B cell (primary cell): ENCODE measurements around the gene GINS3. TPM values are rescaled to one million over a fixed set of nuclear protein-coding genes. Genes with fewer than 3 reads are reported as not detected.
"Not testable (repeated sequence)": the region's sequence is repeated elsewhere in the genome, so short reads cannot be mapped to it uniquely, and the experiment has no call there.

Experiments
- ATAC-seq: fragments of 200-7000 bp; cut with Tn5 transposase; one replicate; pipeline ENCODE4 v1.10.0; 2021; ENCODE audit warnings: low read depth, mild to moderate bottlenecking, moderate number of reproducible peaks, moderate library complexity
- CTCF ChIA-PET: fragments of 350-600 bp; sonication (Branson Sonifier 250); formaldehyde crosslinking; loops from one replicate; lab custom pipeline; 2021; ENCODE audit warnings: antibody characterized with exemption, inconsistent platforms; lab: Charles Lee
- POLR2A ChIA-PET: fragments of 350-600 bp; sonication (Branson Sonifier 250); formaldehyde crosslinking; loops from one replicate; lab custom pipeline; 2021; ENCODE audit warnings: antibody characterized with exemption; lab: Charles Lee
- DNase-seq: peaks from one replicate; pipeline ENCODE4 v3.0.0; 2013
- H2AFZ ChIP-seq: 2 replicates; pipeline ENCODE4 v1.6.1; 2012; ENCODE audit warnings: mild to moderate bottlenecking, low read depth, low read length; ENCODE audit not compliant: insufficient read depth, poor library complexity, severe bottlenecking
- H3K27ac ChIP-seq, 2 donors: 1 replicate in 1 of 2; 2 replicates in 1 of 2; pipeline ENCODE4 v1.5.1; 2012 to 2013; ENCODE audit warnings: low read length in 2 of 2, mild to moderate bottlenecking in 2 of 2, moderate library complexity in 1 of 2
- H3K27me3 ChIP-seq, 4 experiments: fragments of 200-600 bp in 1 of 4; sonication (generic) in 1 of 4; replicated peaks in 1 of 4; 1 replicate in 2 of 4; 2 replicates in 2 of 4; pipeline versions ENCODE4 v1.6.1 to v1.7.0; 2013 to 2016; ENCODE audit warnings: low read length in 3 of 4, mild to moderate bottlenecking in 2 of 4, mixed read lengths in 1 of 4, moderate library complexity in 1 of 4; ENCODE audit not compliant: insufficient read depth in 4 of 4, control insufficient read depth in 3 of 4; ENCODE audit errors: control extremely low read depth in 1 of 4
- H3K36me3 ChIP-seq, 2 experiments: replicated peaks in 1 of 2; 1 replicate in 1 of 2; 2 replicates in 1 of 2; pipeline versions ENCODE4 v1.6.1 to v1.7.1; 2013; ENCODE audit warnings: low read length in 1 of 2; ENCODE audit not compliant: insufficient read depth in 2 of 2, control insufficient read depth in 1 of 2; ENCODE audit errors: control extremely low read depth in 1 of 2, extremely low read depth in 1 of 2
- H3K4me1 ChIP-seq, 2 donors: fragments of 200-600 bp in 1 of 2; sonication (generic) in 1 of 2; 1 replicate in 1 of 2; 2 replicates in 1 of 2; pipeline versions ENCODE4 v1.5.1 to v1.6.1; 2013 to 2017; ENCODE audit warnings: low read length in 2 of 2; ENCODE audit not compliant: control insufficient read depth in 2 of 2, insufficient read depth in 2 of 2
- H3K4me2 ChIP-seq: replicated peaks from 2 replicates; pipeline ENCODE3; 2012; ENCODE audit warnings: mild to moderate bottlenecking, low read depth, low read length; ENCODE audit not compliant: poor library complexity, severe bottlenecking
- H3K4me3 ChIP-seq, 5 experiments: fragments of 200-600 bp in 1 of 5; sonication (generic) in 1 of 5; 1 replicate in 3 of 5; 2 replicates in 2 of 5; pipeline versions ENCODE4 v1.5.1 to v1.7.0; 2011 to 2016; ENCODE audit warnings: low read length in 4 of 5, mild to moderate bottlenecking in 4 of 5, low read depth in 2 of 5, control low read depth in 1 of 5, moderate library complexity in 1 of 5; ENCODE audit not compliant: insufficient read depth in 1 of 5; ENCODE audit errors: control extremely low read depth in 1 of 5, extremely low read depth in 1 of 5
- H3K79me2 ChIP-seq: fragments of 200-600 bp; sonication (generic); one replicate; pipeline ENCODE4 v1.6.0; 2016; ENCODE audit warnings: low read length; ENCODE audit not compliant: control insufficient read depth, insufficient read depth
- H3K9ac ChIP-seq: fragments of 200-600 bp; sonication (generic); 2 replicates; pipeline ENCODE4 v1.6.1; 2017; ENCODE audit warnings: mild to moderate bottlenecking, low read length, moderate library complexity
- H3K9me3 ChIP-seq, 3 donors: one replicate each; pipeline versions ENCODE4 v1.6.1 to v1.7.1; 2013; ENCODE audit warnings: low read length in 2 of 3; ENCODE audit not compliant: control insufficient read depth in 2 of 3, insufficient read depth in 1 of 3; ENCODE audit errors: control extremely low read depth in 1 of 3
- H4K20me1 ChIP-seq: 2 replicates; pipeline ENCODE4 v1.6.0; 2012; ENCODE audit warnings: mild to moderate bottlenecking, low read length; ENCODE audit not compliant: insufficient read depth, control insufficient read depth, poor library complexity, severe bottlenecking
- H3K27ac Mint-ChIP-seq: one replicate; pipeline ENCODE4 v1.8.0; 2021; ENCODE audit warnings: mixed read lengths
- H3K27me3 Mint-ChIP-seq: one replicate; pipeline ENCODE4 v1.8.0; 2021; ENCODE audit warnings: mixed read lengths
- H3K4me1 Mint-ChIP-seq: one replicate; pipeline ENCODE4 v1.8.0; 2021; ENCODE audit warnings: mixed read lengths
- H3K4me3 Mint-ChIP-seq: one replicate; pipeline ENCODE4 v1.8.0; 2021; ENCODE audit warnings: mixed read lengths
- H3K9me3 Mint-ChIP-seq: one replicate; pipeline ENCODE4 v1.8.0; 2022; ENCODE audit warnings: mixed read lengths; ENCODE audit not compliant: insufficient read depth
- CTCF ChIP-seq: fragments of 200-600 bp; IDR thresholded peaks from one replicate; pipeline ENCODE4 v1.8.0; 2022; ENCODE audit warnings: antibody characterized with exemption, mild to moderate bottlenecking
- EZH2 ChIP-seq: IDR thresholded peaks from 2 replicates; pipeline ENCODE4 v1.6.1; 2012; ENCODE audit warnings: borderline replicate concordance, low read depth, mild to moderate bottlenecking, moderate library complexity, low read length; ENCODE audit not compliant: insufficient read depth, poor library complexity, severe bottlenecking
- WGBS: methylation state at CpG from one replicate; pipeline ENCODE4 v1.1.5; 2013; ENCODE audit warnings: missing lambda C conversion rate; ENCODE audit not compliant: insufficient coverage; 5-methylcytosine and 5-hydroxymethylcytosine counted together
- intact Hi-C: fragments of 100-400 bp; cut with micrococcal nuclease; formaldehyde crosslinking; loops from one replicate; pipeline ENCODE4 v1.10.0; 2022
- polyA plus RNA-seq: library from polyadenylated mRNA; depleted of rRNA; stranded (reverse); fragments of >200 nt; gene quantifications from 2 replicates; pipeline ENCODE4 v1.2.3, GENCODE V29; 2012
- total RNA-seq, 2 donors: library from RNA; stranded (reverse); fragments of 120-200 nt in 1 of 2; gene quantifications; 1 replicate in 1 of 2; 2 replicates in 1 of 2; pipeline versions ENCODE4 v1.2.3 to v1.2.4, GENCODE V29; 2013 to 2022

Gene GINS3
- total and polyA plus RNA-seq, 2 donors (not counting 1 experiment from before 2014, with no cell fraction given): 1.1 to 2.3 TPM

DNA sequence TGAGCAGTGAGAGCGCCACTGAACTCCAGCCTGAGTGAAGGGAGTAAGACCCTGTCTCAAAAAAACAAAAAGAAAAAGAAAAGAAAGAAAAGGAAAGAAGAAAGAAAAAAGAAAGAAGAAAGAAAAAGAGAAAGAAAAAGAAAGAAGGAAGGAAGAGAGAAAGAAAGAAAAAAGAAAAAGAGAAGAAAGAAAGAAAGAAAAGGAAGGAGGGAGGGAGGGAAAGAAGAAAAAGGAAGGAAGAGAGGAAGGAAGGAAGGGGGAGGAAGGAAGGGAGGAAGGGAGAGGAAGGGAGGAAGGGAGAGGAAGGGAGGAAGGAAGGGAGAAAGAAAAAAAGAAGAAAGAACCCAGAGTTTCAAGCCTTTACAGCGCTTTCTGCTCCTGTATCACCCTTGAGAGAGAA lies 19.1 kb downstream of the GINS3 start:
- H3K4me3 Mint-ChIP-seq: no peak overlapping the region
- ChIA-PET POLR2A (no interaction called here), CTCF (no interaction called here)
- no peak overlapping the region for H3K27ac ChIP-seq
- TF ChIP-seq CTCF (no peak), EZH2 (no peak)
- H3K27me3 ChIP-seq: no peaks in the 10 kb centered on the region
- no peaks in the 10 kb centered on the region for H3K27me3 Mint-ChIP-seq
- ATAC-seq: no peak
- no peak for DNase-seq
- H4K20me1 ChIP-seq: no peaks in the 10 kb centered on the region
- peaks cover 0 to 4% (median 0%) of the 10 kb centered on the region in 3 donors for H3K9me3 ChIP-seq
- no peaks in the 10 kb centered on the region for H3K9me3 Mint-ChIP-seq
- no peak overlapping the region for H2AFZ ChIP-seq
- WGBS: no CpG with 5 or more reads among the region's 2 CpGs
- H3K79me2 ChIP-seq: no peaks in the 10 kb centered on the region
- no peaks in the 10 kb centered on the region for H3K36me3 ChIP-seq
- H3K4me1 ChIP-seq: peaks cover 0 to 3% of the 10 kb centered on the region in 2 donors
- peaks cover 8% of the 10 kb centered on the region for H3K4me1 Mint-ChIP-seq
- no peak overlapping the region for H3K4me3 ChIP-seq
- intact Hi-C loops: no loop called here
- no peak overlapping the region for H3K27ac Mint-ChIP-seq
- no peak overlapping the region for H3K9ac ChIP-seq
- H3K4me2 ChIP-seq: no peak overlapping the region

- Mint-ChIP-seq H3K9me3 (no peaks in the 10 kb centered on the region), H3K4me3 (no peak overlapping the region), H3K4me1 (peaks cover 8% of the 10 kb centered on the region), H3K27me3 (no peaks in the 10 kb centered on the region), H3K27ac (no peak overlapping the region)
- CTCF ChIA-PET: no interaction called here
- Histone ChIP-seq H3K36me3 (no peaks in the 10 kb centered on the region), H3K79me2 (no peaks in the 10 kb centered on the region), H3K4me1 (peaks cover 0 to 5% of the 10 kb centered on the region in 2 donors), H3K9ac (no peak overlapping the region), H3K4me3 (no peak overlapping the region), H3K9me3 (peaks cover 0 to 4% (median 0%) of the 10 kb centered on the region in 3 donors), H3K27ac (no peak overlapping the region), H3K27me3 (no peaks in the 10 kb centered on the region), H3K4me2 (no peak overlapping the region), H2AFZ (no peak overlapping the region), H4K20me1 (no peaks in the 10 kb centered on the region)
- POLR2A ChIA-PET: interaction anchor here (0.7 kb wide), 1 partner anchor 23 kb away, joined by 4 read pairs; no protein-coding TSS in a partner anchor
- no CpG with 5 or more reads among the region's 7 CpGs for WGBS
- DNase-seq: no peak
- no peak for ATAC-seq
- TF ChIP-seq EZH2 (no peak), CTCF (no peak)
- intact Hi-C loops: no loop called here
These were observed 19.7 kb downstream of the GINS3 start for GRCh38 chr16:58411736-58412614.

- CTCF ChIA-PET, DNase-seq, H4K20me1 ChIP-seq, ATAC-seq, H3K36me3 ChIP-seq, H3K4me2 ChIP-seq, H3K27me3 Mint-ChIP-seq, H3K27ac ChIP-seq, H3K79me2 ChIP-seq, H3K27me3 ChIP-seq, H3K4me3 ChIP-seq, H3K9me3 Mint-ChIP-seq, H3K4me3 Mint-ChIP-seq, H2AFZ ChIP-seq, intact Hi-C loops, H3K9me3 ChIP-seq, H3K27ac Mint-ChIP-seq, H3K9ac ChIP-seq: not testable (repeated sequence)
- 80% methylated on average over 2 of the region's 5 CpGs for WGBS
- H3K4me1 Mint-ChIP-seq: peaks cover 15% of the 10 kb centered on the region
- POLR2A ChIA-PET: interaction anchor here (0.7 kb wide), 1 partner anchor 23 kb away, joined by 4 read pairs; no protein-coding TSS in a partner anchor
- peaks cover 0 to 11% of the 10 kb centered on the region in 2 donors for H3K4me1 ChIP-seq
These were observed 20.3 kb downstream of the GINS3 start for GRCh38 chr16:58412615-58412970.
